ENCODE data around the gene CHCHD3.

The CHCHD3 gene

GRCh38 chr7:132755538-132756483, 326.1 kb downstream of the CHCHD3 start:
- no peak for DNase-seq (ENCODE audit: low read depth in 4 of 4, low spot score in 1 of 4)

- no peak for DNase-seq (ENCODE audit: low read depth in 4 of 4, low spot score in 1 of 4)
Measured at GRCh38 chr7:132752431-132752830, 329.5 kb downstream of the CHCHD3 start.

- DNase-seq (ENCODE audit: low read depth in 4 of 4, low spot score in 1 of 4) = no peak
Measured at GRCh38 chr7:132751244-132751647, 330.6 kb downstream of the CHCHD3 start.

- no peak for DNase-seq (ENCODE audit: low read depth in 4 of 4, low spot score in 1 of 4)
Measured at GRCh38 chr7:132750530-132751217, 331.2 kb downstream of the CHCHD3 start.

- no peak for DNase-seq (ENCODE audit: low read depth in 4 of 4, low spot score in 1 of 4)
Measured at GRCh38 chr7:132750096-132750495, 331.8 kb downstream of the CHCHD3 start.

GRCh38 chr7:132745510-132745909, 336.4 kb downstream of the CHCHD3 start:
- no peak for DNase-seq (ENCODE audit: low read depth in 4 of 4, low spot score in 1 of 4)

- no peak for DNase-seq (ENCODE audit: low read depth in 4 of 4, low spot score in 1 of 4)
Measured at GRCh38 chr7:132743974-132744373, 337.9 kb downstream of the CHCHD3 start.

- no peak for DNase-seq (ENCODE audit: low read depth in 4 of 4, low spot score in 1 of 4)
Measured at GRCh38 chr7:132742189-132742612, 339.7 kb downstream of the CHCHD3 start.

GRCh38 chr7:132740176-132740575, 341.7 kb downstream of the CHCHD3 start:
- DNase-seq (ENCODE audit: low read depth in 4 of 4, low spot score in 1 of 4) = no peak

GRCh38 chr7:132739271-132739955, 342.5 kb downstream of the CHCHD3 start:
- no peak for DNase-seq (ENCODE audit: low read depth in 4 of 4, low spot score in 1 of 4)

GRCh38 chr7:132738254-132738653, 343.6 kb downstream of the CHCHD3 start:
- DNase-seq (ENCODE audit: low read depth in 4 of 4, low spot score in 1 of 4) = no peak

- DNase-seq (ENCODE audit: low read depth in 4 of 4, low spot score in 1 of 4) = no peak
Measured at GRCh38 chr7:132735476-132735875, 346.4 kb downstream of the CHCHD3 start.

Data from stimulated activated CD4-positive, alpha-beta T cell treated with anti-CD3 and anti-CD28 coated beads, Interleukin-1b, Interleukin-23, amount 100 ng/mL, for 24 hours (primary cell).